GM18873 (cell line): ENCODE measurements around the gene TMEM259.

Source experiments
- ATAC-seq: cut with Tn5 transposase; IDR thresholded peaks from one replicate; pipeline ENCODE4 v1.9.1; 2021; ENCODE audit warnings: mild to moderate bottlenecking, moderate library complexity, moderate number of reproducible peaks; ENCODE audit not compliant: unreplicated experiment, low FRiP score

Gene TMEM259

GRCh38 chr19:1017906-1018305 is 3.0 kb downstream of the TMEM259 start:
- ATAC-seq, result no peak

GRCh38 chr19:1017115-1017905 is 3.6 kb downstream of the TMEM259 start:
- no peak for ATAC-seq

- no peak for ATAC-seq
Measured at GRCh38 chr19:1016647-1017114, 4.2 kb downstream of the TMEM259 start.

- ATAC-seq, result no peak
Measured at GRCh38 chr19:1015782-1016646, 4.9 kb downstream of the TMEM259 start.

- no peak for ATAC-seq
Measured at GRCh38 chr19:1015061-1015781, 5.7 kb downstream of the TMEM259 start.

- no peak for ATAC-seq
Measured at GRCh38 chr19:1014161-1015060, 6.5 kb downstream of the TMEM259 start.

- no peak for ATAC-seq
Measured at GRCh38 chr19:1013218-1013617, 7.7 kb downstream of the TMEM259 start.

GRCh38 chr19:1012334-1012733 is 8.6 kb downstream of the TMEM259 start:
- no peak for ATAC-seq

GRCh38 chr19:1011831-1012333 is 9.0 kb downstream of the TMEM259 start:
- no peak for ATAC-seq

GRCh38 chr19:1010586-1011510 is 10.1 kb downstream of the TMEM259 start:
- no peak for ATAC-seq

GRCh38 chr19:1009981-1010538 is 10.9 kb downstream of the TMEM259 start:
- ATAC-seq, result no peak

GRCh38 chr19:1009041-1009980 is 11.6 kb downstream of the TMEM259 start:
- no peak for ATAC-seq

GRCh38 chr19:1008268-1009040 is 12.5 kb downstream of the TMEM259 start:
- no peak for ATAC-seq

- no peak for ATAC-seq
Measured at GRCh38 chr19:1007399-1008251, 13.3 kb downstream of the TMEM259 start.

GRCh38 chr19:1006711-1007398 is 14.1 kb downstream of the TMEM259 start:
- ATAC-seq, result no peak
